HG02885 (cell line): ENCODE measurements around the gene SDF4.

Experiments
- ATAC-seq: cut with Tn5 transposase; IDR thresholded peaks from one replicate; pipeline ENCODE4 v1.9.1; 2021; ENCODE audit warnings: mild to moderate bottlenecking; ENCODE audit not compliant: unreplicated experiment, poor library complexity

Gene SDF4

GRCh38 chr1:1243266-1243660 lies 11.5 kb upstream of the SDF4 start:
- ATAC-seq = no peak

GRCh38 chr1:1242461-1243265 lies 10.9 kb upstream of the SDF4 start:
- no peak for ATAC-seq

- ATAC-seq = no peak
Observed at GRCh38 chr1:1241588-1242219, 9.9 kb upstream of the SDF4 start.

- ATAC-seq = no peak
Observed at GRCh38 chr1:1240822-1241587, 9.2 kb upstream of the SDF4 start.

- no peak for ATAC-seq
Observed at GRCh38 chr1:1240348-1240732, 8.5 kb upstream of the SDF4 start.

- ATAC-seq = no peak
Observed at GRCh38 chr1:1239614-1240347, 8.0 kb upstream of the SDF4 start.

GRCh38 chr1:1239227-1239613 lies 7.4 kb upstream of the SDF4 start:
- ATAC-seq = no peak

- ATAC-seq = no peak
Observed at GRCh38 chr1:1238702-1239178, 6.9 kb upstream of the SDF4 start.

DNA sequence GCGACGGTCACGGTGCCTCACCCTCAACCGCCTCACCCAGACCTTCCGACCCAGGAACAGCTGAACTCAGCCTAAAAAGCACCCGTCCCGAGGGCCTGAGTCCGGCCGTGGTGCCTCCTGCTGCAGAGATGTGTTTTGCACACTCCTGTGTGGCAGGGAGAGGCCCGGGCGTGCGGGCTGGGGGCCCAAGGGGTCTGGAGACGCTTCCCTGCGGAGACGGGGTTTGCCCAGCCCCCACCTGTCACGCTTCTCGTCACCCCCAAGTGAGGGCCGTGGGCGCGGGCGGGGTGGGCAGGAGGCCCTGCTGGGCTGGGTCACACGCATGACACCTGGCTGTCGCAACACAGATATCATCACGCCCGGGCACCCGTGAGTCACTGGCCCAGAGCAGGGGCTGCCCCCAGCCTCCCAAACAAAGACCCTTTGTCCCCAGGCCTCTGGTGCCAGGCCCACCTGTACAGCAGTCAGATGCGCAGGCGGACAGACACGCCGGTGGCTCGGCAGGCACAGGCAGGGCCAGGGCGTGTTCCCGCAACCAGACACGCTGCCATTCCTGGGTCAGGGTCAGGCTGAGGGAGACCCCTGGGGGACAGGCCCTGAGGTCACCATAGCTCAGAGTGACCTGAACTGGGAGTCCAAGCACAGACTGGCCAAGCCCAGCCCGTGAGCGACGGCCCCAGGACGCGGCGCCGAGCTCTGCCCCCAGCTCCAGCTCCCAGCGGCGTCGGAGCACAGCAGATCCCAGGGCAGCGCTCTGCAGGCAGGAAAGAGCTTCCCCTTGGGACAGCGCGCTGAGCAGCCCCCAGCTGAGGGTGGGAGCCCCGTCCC lies 6.3 kb upstream of the SDF4 start:
- ATAC-seq = no peak

GRCh38 chr1:1236945-1237873 lies 5.4 kb upstream of the SDF4 start:
- no peak for ATAC-seq

DNA sequence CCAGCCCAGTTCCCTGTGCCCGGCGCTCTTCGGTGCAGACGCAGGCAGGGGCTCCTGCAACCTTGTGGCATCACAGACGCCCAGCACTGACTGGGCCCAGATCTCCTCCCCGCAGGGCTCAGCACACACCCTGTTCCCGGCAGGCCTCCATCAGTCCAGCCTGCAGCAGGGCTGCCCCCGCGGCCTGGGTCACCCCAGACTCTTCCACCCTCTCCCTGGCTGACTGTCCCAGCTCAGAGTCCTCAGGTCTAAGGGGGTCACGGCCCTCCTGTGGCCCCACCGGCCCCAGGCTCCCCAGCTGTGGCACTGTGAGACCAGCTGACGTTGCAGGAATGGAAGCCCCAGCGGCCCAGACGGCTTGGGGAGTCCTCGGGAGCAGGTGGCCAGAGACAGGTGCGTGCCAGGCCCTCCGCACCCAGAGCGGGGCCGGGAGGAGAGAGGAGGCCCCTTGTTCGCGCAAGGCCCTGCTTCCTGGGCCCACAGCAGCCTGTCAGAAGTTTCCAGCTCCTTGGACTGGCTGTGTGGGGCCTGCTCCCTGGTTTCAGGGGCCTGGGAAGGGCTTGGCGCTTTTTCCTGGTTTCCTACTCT lies 4.5 kb upstream of the SDF4 start:
- no peak for ATAC-seq

GRCh38 chr1:1235016-1235744 lies 3.4 kb upstream of the SDF4 start:
- ATAC-seq = no peak

- no peak for ATAC-seq
Observed at GRCh38 chr1:1234180-1234808, 2.5 kb upstream of the SDF4 start.

DNA sequence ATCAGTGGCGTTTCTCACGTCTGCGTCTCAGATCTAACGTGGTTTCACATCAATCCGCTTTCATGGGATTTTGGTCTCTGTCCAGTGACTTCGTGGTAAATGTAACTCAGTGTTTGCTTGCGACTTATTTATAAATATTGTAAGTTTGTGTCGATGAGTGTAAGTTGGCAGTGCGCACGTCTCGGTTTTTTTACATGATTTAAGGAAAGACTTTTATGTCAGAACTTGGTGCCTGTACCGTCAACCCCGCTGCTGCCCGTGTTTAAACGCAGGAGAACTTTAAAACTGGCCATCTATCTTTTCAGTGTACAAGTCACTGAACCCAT lies 1.7 kb upstream of the SDF4 start:
- ATAC-seq = no peak

DNA sequence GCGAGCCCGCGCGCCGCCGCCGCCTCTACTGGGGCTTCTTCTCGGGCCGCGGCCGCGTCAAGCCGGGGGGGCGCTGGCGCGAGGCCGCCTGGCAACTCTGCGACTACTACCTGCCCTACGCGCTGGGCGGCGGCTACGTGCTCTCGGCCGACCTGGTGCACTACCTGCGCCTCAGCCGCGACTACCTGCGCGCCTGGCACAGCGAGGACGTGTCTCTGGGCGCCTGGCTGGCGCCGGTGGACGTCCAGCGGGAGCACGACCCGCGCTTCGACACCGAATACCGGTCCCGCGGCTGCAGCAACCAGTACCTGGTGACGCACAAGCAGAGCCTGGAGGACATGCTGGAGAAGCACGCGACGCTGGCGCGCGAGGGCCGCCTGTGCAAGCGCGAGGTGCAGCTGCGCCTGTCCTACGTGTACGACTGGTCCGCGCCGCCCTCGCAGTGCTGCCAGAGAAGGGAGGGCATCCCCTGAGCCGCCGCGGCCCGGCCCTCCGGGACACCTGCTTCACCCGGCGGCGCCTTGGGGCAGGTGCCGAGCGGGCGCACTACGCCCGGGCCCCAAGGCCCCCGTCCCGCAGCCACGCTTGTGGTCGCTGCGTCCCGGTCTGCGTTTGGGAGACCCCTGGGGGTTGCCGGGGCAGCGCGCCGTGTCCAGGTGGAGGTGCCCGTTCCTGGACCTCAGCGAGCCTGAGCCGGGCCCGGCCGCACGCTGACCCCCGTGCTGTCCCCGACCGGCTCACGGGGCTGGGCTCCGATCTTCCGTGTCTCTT lies 1.2 kb upstream of the SDF4 start:
- no peak for ATAC-seq

DNA sequence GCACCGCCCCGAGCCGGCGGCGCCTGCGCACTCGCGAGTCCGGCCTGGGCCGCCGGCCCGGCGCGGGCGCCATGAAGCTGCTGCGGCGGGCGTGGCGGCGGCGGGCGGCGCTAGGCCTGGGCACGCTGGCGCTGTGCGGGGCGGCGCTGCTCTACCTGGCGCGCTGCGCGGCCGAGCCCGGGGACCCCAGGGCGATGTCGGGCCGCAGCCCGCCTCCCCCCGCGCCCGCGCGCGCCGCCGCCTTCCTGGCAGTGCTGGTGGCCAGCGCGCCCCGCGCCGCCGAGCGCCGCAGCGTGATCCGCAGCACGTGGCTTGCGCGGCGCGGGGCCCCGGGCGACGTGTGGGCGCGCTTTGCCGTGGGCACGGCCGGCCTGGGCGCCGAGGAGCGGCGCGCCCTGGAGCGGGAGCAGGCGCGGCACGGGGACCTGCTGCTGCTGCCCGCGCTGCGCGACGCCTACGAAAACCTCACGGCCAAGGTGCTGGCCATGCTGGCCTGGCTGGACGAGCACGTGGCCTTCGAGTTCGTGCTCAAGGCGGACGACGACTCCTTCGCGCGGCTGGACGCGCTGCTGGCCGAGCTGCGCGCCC lies 501 bp upstream of the SDF4 start, which contains the start of gene B3GALT6:
Gene B3GALT6 (plus strand): TSS at position 30 of the 588 bp plus-strand sequence. CDS start 42 bp downstream, at position 72.
- no peak for ATAC-seq
